T-cell (primary cell): ENCODE data around the gene PSMC3IP. TPM values are rescaled to one million over a fixed set of nuclear protein-coding genes. Genes with fewer than 3 reads are reported as not detected.

Experiments
- ATAC-seq, 4 experiments: fragments of 200-7000 bp in 3 of 4; fragments of 150-1000 bp in 1 of 4; cut with Tn5 transposase; replicated peaks in 1 of 4; 1 replicate in 3 of 4; 2 replicates in 1 of 4; pipeline ENCODE4 v1.10.0; 2021; ENCODE audit warnings: moderate library complexity in 3 of 4, mild to moderate bottlenecking in 2 of 4, moderate number of reproducible peaks in 1 of 4
- CTCF ChIA-PET, 2 donors: fragments of 300-600 bp; sonication (Branson Sonifier 250); formaldehyde crosslinking; loops; one replicate each; lab custom pipeline; 2022; ENCODE audit warnings: antibody characterized with exemption in 2 of 2; lab: Charles Lee
- POLR2A ChIA-PET, 2 donors: fragments of 300-600 bp; sonication (Branson Sonifier 250); formaldehyde crosslinking; loops; one replicate each; lab custom pipeline; 2022; ENCODE audit warnings: antibody characterized with exemption in 2 of 2; lab: Charles Lee
- DNase-seq, 35 experiments: peaks; one replicate each; pipeline versions ENCODE4 v3.0.0 to v3.0.0-alpha.2; 2013 to 2023
- H3K27ac ChIP-seq: one replicate; pipeline ENCODE4 v1.5.1; 2013; ENCODE audit warnings: low read length
- H3K27me3 ChIP-seq, 2 experiments: replicated peaks in 1 of 2; 1 replicate in 1 of 2; 2 replicates in 1 of 2; pipeline versions ENCODE4 v1.6.1 to v1.7.0; 2013; ENCODE audit warnings: low read length in 1 of 2, mixed read lengths in 1 of 2; ENCODE audit not compliant: control insufficient read depth in 2 of 2, insufficient read depth in 2 of 2; ENCODE audit errors: extremely low read depth in 1 of 2
- H3K36me3 ChIP-seq, 2 donors: 1 replicate in 1 of 2; 2 replicates in 1 of 2; pipeline versions ENCODE4 v1.6.1 to v1.7.0; 2013; ENCODE audit warnings: low read length in 1 of 2; ENCODE audit not compliant: control insufficient read depth in 2 of 2, insufficient read depth in 1 of 2; ENCODE audit errors: extremely low read depth in 1 of 2
- H3K4me1 ChIP-seq, 2 experiments: 1 replicate in 1 of 2; 2 replicates in 1 of 2; pipeline versions ENCODE4 v1.6.1 to v1.7.0; 2013; ENCODE audit warnings: low read length in 2 of 2, mixed read lengths in 1 of 2; ENCODE audit not compliant: insufficient read depth in 2 of 2, control insufficient read depth in 1 of 2; ENCODE audit errors: extremely low read depth in 1 of 2
- H3K4me3 ChIP-seq, 2 donors: 1 replicate in 1 of 2; 2 replicates in 1 of 2; pipeline versions ENCODE4 v1.5.1 to v1.7.0; 2013; ENCODE audit warnings: mild to moderate bottlenecking in 2 of 2, low read length in 1 of 2, moderate library complexity in 1 of 2; ENCODE audit not compliant: control insufficient read depth in 1 of 2; ENCODE audit errors: extremely low read depth in 1 of 2
- H3K9me3 ChIP-seq: 2 replicates; pipeline ENCODE4 v1.7.0; 2013
- H3K27ac Mint-ChIP-seq, 2 donors: one replicate each; pipeline ENCODE4 v1.8.0; 2020 to 2021; ENCODE audit warnings: mild to moderate bottlenecking in 2 of 2, mixed read lengths in 2 of 2
- H3K27me3 Mint-ChIP-seq, 2 donors: one replicate each; pipeline ENCODE4 v1.8.0; 2021 to 2022; ENCODE audit warnings: mixed read lengths in 2 of 2
- H3K36me3 Mint-ChIP-seq: one replicate; pipeline ENCODE4 v1.8.0; 2021; ENCODE audit warnings: mixed read lengths
- H3K4me1 Mint-ChIP-seq, 3 donors: one replicate each; pipeline ENCODE4 v1.8.0; 2020 to 2022; ENCODE audit warnings: mixed read lengths in 3 of 3, mild to moderate bottlenecking in 1 of 3
- H3K4me3 Mint-ChIP-seq, 3 donors: one replicate each; pipeline ENCODE4 v1.8.0; 2020 to 2022; ENCODE audit warnings: mild to moderate bottlenecking in 3 of 3, mixed read lengths in 3 of 3, moderate library complexity in 3 of 3
- H3K9me3 Mint-ChIP-seq, 3 donors: one replicate each; pipeline ENCODE4 v1.8.0; 2020 to 2022; ENCODE audit warnings: mixed read lengths in 3 of 3
- WGBS: methylation state at CpG from one replicate; pipeline ENCODE4 v1.1.5; 2013; ENCODE audit warnings: missing lambda C conversion rate; ENCODE audit not compliant: insufficient coverage; 5-methylcytosine and 5-hydroxymethylcytosine counted together
- total RNA-seq, 35 experiments: library from RNA in 6 of 35; stranded (reverse) in 6 of 35; fragments of 120-200 nt in 1 of 35; gene quantifications; one replicate each; pipeline versions ENCODE4 v1.2.1 to v1.2.4 and lab custom pipeline; 2013 to 2026

PSMC3IP gene
- total RNA-seq, 5 donors from 2014 or later (not counting 1 experiment from before 2014, with no cell fraction given) = 2.2 to 4.3 (median 3.2) TPM

GRCh38 chr17:42590886-42591285 lies 13.4 kb upstream of the PSMC3IP start:
- no peak overlapping the region for H3K4me3 ChIP-seq
- no peaks in the 10 kb centered on the region for H3K27me3 ChIP-seq
- Mint-ChIP-seq H3K9me3 (no peaks in the 10 kb centered on the region), H3K27ac (peak overlapping the region in 1 of 2 donors; percentile 16), H3K27me3 (no peaks in the 10 kb centered on the region), H3K4me3 (no peak overlapping the region), H3K4me1 (peaks cover 0 to 22% (median 12%) of the 10 kb centered on the region in 3 donors), H3K36me3 (peaks cover 32% of the 10 kb centered on the region)
- H3K4me1 ChIP-seq = no peaks in the 10 kb centered on the region
- WGBS = 86% methylated on average over 1 of the region's 2 CpGs
- ChIA-PET POLR2A (no interaction called here), CTCF (interaction anchor here (0.6 to 2.3 kb wide), 2 partner anchors 11 to 13 kb away, joined by 3 to 8 read pairs; partner anchors contain the start of gene PSMC3IP (in 1 of the 2))
- H3K36me3 ChIP-seq = peaks cover 10 to 59% of the 10 kb centered on the region in 2 donors
- H3K9me3 ChIP-seq = no peaks in the 10 kb centered on the region
- DNase-seq = no peak
- no peak overlapping the region for H3K27ac ChIP-seq
- ATAC-seq = no peak

- Histone ChIP-seq H3K9me3 (no peaks in the 10 kb centered on the region), H3K4me3 (no peak overlapping the region), H3K27ac (no peak overlapping the region), H3K4me1 (no peaks in the 10 kb centered on the region), H3K36me3 (peaks cover 28 to 95% of the 10 kb centered on the region in 2 donors), H3K27me3 (no peaks in the 10 kb centered on the region)
- peaks cover 0 to 9% (median 5%) of the 10 kb centered on the region in 3 donors for H3K4me1 Mint-ChIP-seq
- H3K4me3 Mint-ChIP-seq = no peak overlapping the region
- peaks cover 53% of the 10 kb centered on the region for H3K36me3 Mint-ChIP-seq
- ATAC-seq (no peak), DNase-seq (no peak)
- WGBS = 98% methylated on average over 4 of the region's 7 CpGs
- CTCF ChIA-PET = interaction anchor here in 1 of 2 donors (0.6 kb wide), 2 partner anchors 9 to 363 kb away, joined by 3 to 7 read pairs; partner anchors contain the start of gene PSMC3IP
- H3K27ac Mint-ChIP-seq = peak overlapping the region in 1 of 2 donors; percentile 64
- no peaks in the 10 kb centered on the region for H3K27me3 Mint-ChIP-seq
- POLR2A ChIA-PET = interaction anchor here in 1 of 2 donors (0.6 kb wide), 1 partner anchor 38 kb away, joined by 3 read pairs; no protein-coding TSS in a partner anchor
- H3K9me3 Mint-ChIP-seq = no peaks in the 10 kb centered on the region
Measured at GRCh38 chr17:42586514-42587230, 9.1 kb upstream of the PSMC3IP start.

DNA sequence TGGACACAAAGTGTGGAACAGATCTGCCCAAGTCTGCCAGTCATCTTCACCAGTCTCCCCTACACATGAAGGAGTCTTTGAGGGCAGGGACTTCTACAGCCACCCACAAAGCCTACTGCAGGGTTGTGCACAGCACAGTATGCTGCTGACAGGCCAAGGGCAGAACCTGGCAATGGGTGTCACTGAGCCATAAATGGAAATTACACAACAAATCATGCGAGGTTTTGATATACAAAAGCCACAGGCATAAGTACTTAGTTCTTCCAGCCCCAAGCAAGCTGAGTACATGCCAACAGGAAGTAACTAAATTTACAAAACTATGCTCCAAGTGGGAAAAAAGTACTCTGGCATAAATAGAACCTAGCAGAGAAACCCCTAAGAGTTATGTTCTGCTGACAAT lies 7.8 kb upstream of the PSMC3IP start:
- Histone ChIP-seq H3K4me1 (no peaks in the 10 kb centered on the region), H3K36me3 (peaks cover 28 to 92% of the 10 kb centered on the region in 2 donors), H3K27ac (no peak overlapping the region), H3K27me3 (no peaks in the 10 kb centered on the region), H3K9me3 (no peaks in the 10 kb centered on the region), H3K4me3 (no peak overlapping the region)
- no peak for ATAC-seq
- H3K36me3 Mint-ChIP-seq = peaks cover 47% of the 10 kb centered on the region
- H3K27ac Mint-ChIP-seq = no peak overlapping the region
- 71% methylated on average over 1 of the region's 1 CpG for WGBS
- H3K4me3 Mint-ChIP-seq = no peak overlapping the region
- H3K4me1 Mint-ChIP-seq = peaks cover 0 to 8% (median 3%) of the 10 kb centered on the region in 3 donors
- no peaks in the 10 kb centered on the region for H3K27me3 Mint-ChIP-seq
- ChIA-PET CTCF (no interaction called here), POLR2A (interaction anchor here in 1 of 2 donors (0.6 kb wide), 1 partner anchor 27 kb away, joined by 5 read pairs; no protein-coding TSS in a partner anchor)
- no peak for DNase-seq
- no peaks in the 10 kb centered on the region for H3K9me3 Mint-ChIP-seq

- H3K27me3 Mint-ChIP-seq = no peaks in the 10 kb centered on the region
- H3K4me1 Mint-ChIP-seq = peaks cover under 1 to 8% (median 3%) of the 10 kb centered on the region in 3 donors
- Histone ChIP-seq H3K4me1 (no peaks in the 10 kb centered on the region), H3K27me3 (no peaks in the 10 kb centered on the region), H3K36me3 (peaks cover 25 to 92% of the 10 kb centered on the region in 2 donors), H3K4me3 (no peak overlapping the region), H3K27ac (no peak overlapping the region), H3K9me3 (no peaks in the 10 kb centered on the region)
- H3K27ac Mint-ChIP-seq = no peak overlapping the region
- ChIA-PET POLR2A (interaction anchor here in 1 of 2 donors (0.6 kb wide), 1 partner anchor 27 kb away, joined by 5 read pairs; no protein-coding TSS in a partner anchor), CTCF (no interaction called here)
- ATAC-seq = no peak
- H3K36me3 Mint-ChIP-seq = peaks cover 50% of the 10 kb centered on the region
- H3K4me3 Mint-ChIP-seq = no peak overlapping the region
- 98% methylated on average over 7 of the region's 9 CpGs for WGBS
- DNase-seq = no peak
- H3K9me3 Mint-ChIP-seq = no peaks in the 10 kb centered on the region
Measured at GRCh38 chr17:42584880-42585279, 7.4 kb upstream of the PSMC3IP start.

DNA sequence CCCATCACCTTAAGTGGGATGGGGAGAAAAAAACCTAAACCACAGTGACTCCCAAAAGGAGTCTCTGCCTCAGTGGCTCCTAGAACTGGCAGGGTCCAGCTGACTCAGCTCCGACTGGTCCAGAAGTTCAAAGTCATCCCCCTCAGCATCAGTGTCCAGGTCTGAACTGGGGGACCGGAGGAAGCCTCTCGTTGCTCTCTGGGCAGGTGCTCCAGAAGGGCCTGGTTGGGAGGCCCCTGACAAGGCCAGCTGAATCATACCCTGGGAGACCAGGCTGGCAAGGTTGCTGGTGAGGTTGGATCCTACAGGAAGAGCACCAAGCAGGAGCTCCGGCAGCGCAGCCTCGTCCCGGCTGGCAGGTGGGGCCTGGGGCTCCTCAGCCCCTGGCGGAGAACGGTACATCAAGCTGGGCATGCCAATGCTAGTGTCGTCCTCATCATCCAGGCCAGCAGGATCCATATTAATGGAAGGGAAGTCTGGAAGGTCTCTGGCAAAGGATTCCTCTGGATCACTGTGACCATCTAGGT lies 4.3 kb upstream of the PSMC3IP start:
- DNase-seq (no peak), ATAC-seq (no peak)
- Histone ChIP-seq H3K36me3 (peaks cover 25 to 69% of the 10 kb centered on the region in 2 donors), H3K4me3 (no peak overlapping the region), H3K27me3 (no peaks in the 10 kb centered on the region), H3K9me3 (no peaks in the 10 kb centered on the region), H3K4me1 (peaks cover 5 to 19% of the 10 kb centered on the region in 2 experiments), H3K27ac (no peak overlapping the region)
- no peak overlapping the region for H3K27ac Mint-ChIP-seq
- H3K36me3 Mint-ChIP-seq = peaks cover 33% of the 10 kb centered on the region
- ChIA-PET POLR2A (interaction anchor here in 1 of 2 donors (0.6 kb wide), 2 partner anchors 13 to 840 kb away, joined by 4 to 5 read pairs; no protein-coding TSS in a partner anchor), CTCF (no interaction called here)
- 91% methylated on average over 6 of the region's 10 CpGs for WGBS
- H3K27me3 Mint-ChIP-seq = no peaks in the 10 kb centered on the region
- no peaks in the 10 kb centered on the region for H3K9me3 Mint-ChIP-seq
- H3K4me1 Mint-ChIP-seq = peaks cover 23 to 26% (median 24%) of the 10 kb centered on the region in 3 donors
- no peak overlapping the region for H3K4me3 Mint-ChIP-seq

DNA sequence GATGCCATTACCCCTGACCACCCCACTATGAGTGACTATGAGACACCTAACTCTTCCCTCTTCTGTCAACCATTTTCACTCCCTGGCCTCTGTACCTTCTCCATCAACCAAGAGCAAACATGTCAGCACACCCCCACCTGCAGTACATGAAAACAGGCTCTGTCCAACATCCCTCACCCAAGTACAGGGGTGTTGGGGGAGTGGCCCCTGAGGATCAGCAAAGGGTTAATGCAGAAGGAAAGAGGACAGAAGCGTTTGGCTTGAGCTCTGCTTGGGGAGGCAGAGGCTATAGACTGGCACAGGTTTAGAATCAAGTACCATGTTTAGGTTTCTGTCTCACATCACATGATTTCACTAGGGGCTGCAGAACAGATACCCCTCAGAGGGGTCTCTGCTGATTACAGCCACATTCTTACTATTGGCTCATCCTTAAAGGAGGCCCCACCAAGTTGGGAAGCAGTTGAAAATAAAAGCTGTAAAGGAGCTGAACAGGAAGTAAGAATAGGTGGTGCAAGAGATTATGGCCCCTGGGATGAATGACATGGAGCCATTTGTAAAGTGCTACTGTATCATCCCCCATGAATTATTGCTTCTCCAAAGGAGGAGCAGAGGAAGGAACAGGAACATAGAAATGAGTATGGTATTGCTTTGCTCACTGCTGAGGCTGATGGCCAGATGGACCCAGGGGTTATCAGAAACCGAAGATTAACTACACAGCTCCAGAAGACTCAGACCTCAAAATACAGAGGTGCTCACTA lies 2.4 kb upstream of the PSMC3IP start:
- Histone ChIP-seq H3K36me3 (peaks cover 18 to 52% of the 10 kb centered on the region in 2 donors), H3K4me1 (peaks cover 5 to 20% of the 10 kb centered on the region in 2 experiments), H3K9me3 (no peaks in the 10 kb centered on the region), H3K27ac (no peak overlapping the region), H3K4me3 (no peak overlapping the region), H3K27me3 (no peaks in the 10 kb centered on the region)
- WGBS = 100% methylated on average over 1 of the region's 2 CpGs
- no peaks in the 10 kb centered on the region for H3K9me3 Mint-ChIP-seq
- ChIA-PET POLR2A (no interaction called here), CTCF (interaction anchor here (0.7 to 3.6 kb wide), 4 partner anchors 25 to 1297 kb away, joined by 3 to 22 read pairs (median 3); partner anchors contain the start of genes RETREG3 (in 1 of the 2) and TUBG1 (in 1 of the 2))
- H3K27ac Mint-ChIP-seq = peak overlapping the region in 1 of 2 donors; percentile 8
- H3K4me3 Mint-ChIP-seq = peak overlapping the region in 1 of 3 donors; percentile 45
- peaks cover 21% of the 10 kb centered on the region for H3K36me3 Mint-ChIP-seq
- ATAC-seq (no peak), DNase-seq (no peak)
- no peaks in the 10 kb centered on the region for H3K27me3 Mint-ChIP-seq
- H3K4me1 Mint-ChIP-seq = peaks cover 29 to 38% (median 33%) of the 10 kb centered on the region in 3 donors
